Coronary artery (tissue), 2 donors: ENCODE measurements around the gene HIPK2.

Source experiments
- DNase-seq: peaks from one replicate; pipeline ENCODE4 v3.0.0-alpha.2; 2017; ENCODE audit warnings: low spot score
- H3K27ac ChIP-seq, 2 donors: fragments of 200-600 bp; sonication (generic); one replicate each; pipeline ENCODE4 v1.5.1; 2016 to 2019
- H3K4me3 ChIP-seq: fragments of 200-600 bp; sonication (generic); 2 replicates; pipeline ENCODE4 v1.5.1; 2016; ENCODE audit warnings: mild to moderate bottlenecking, moderate library complexity
- CTCF ChIP-seq: fragments of 200-600 bp; sonication (generic); IDR thresholded peaks from one replicate; pipeline ENCODE4 v1.5.1; 2019; ENCODE audit warnings: antibody characterized with exemption

HIPK2 gene

GRCh38 chr7:139748373-139748765, 29.4 kb downstream of the HIPK2 start:
- TF ChIP-seq CTCF = no peak
- Histone ChIP-seq H3K27ac (peak overlapping the region; percentile 20 to 74), H3K4me3 (peak overlapping the region; percentile 37)
- peak; percentile 75 for DNase-seq

GRCh38 chr7:139747662-139748372, 30.0 kb downstream of the HIPK2 start:
- DNase-seq = peak; percentile 62
- no peak for TF ChIP-seq CTCF
- H3K4me3 ChIP-seq = peak overlapping the region; percentile 37
- H3K27ac ChIP-seq = peak overlapping the region; percentile 20 to 74

GRCh38 chr7:139746652-139747051, 31.1 kb downstream of the HIPK2 start:
- H3K4me3 ChIP-seq = no peak overlapping the region
- no peak overlapping the region for H3K27ac ChIP-seq
- DNase-seq = peak; percentile 50

DNA sequence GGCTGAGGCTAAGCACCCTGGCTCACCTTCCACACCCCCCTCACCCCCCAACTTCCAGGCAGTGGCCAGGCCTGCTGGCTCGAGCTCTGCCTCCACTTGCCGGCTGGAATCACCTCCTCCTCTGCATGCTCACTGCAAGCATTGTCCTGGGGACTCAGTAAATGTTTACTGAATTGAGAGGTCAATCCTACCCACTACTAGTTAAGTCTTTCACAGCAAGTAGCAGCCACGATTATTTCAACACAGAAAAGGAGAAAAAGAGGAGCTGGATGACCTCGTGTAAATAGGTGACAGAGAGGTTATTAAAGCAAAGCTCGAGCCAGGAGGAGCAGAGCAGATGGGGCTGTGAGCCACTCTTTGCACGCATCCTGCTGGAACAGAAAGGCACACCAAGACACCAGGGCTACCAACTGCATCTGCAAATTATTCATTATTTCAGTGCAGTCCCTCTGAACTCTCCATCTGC, 32.1 kb downstream of the HIPK2 start:
- TF ChIP-seq CTCF = no peak
- Histone ChIP-seq H3K4me3 (peak overlapping the region; percentile 10), H3K27ac (peak overlapping the region in 1 of 2 donors; percentile 64)
- DNase-seq = peak; percentile 67

More at GRCh38 chr7:139746652-139747051, 31.1 kb downstream of the HIPK2 start:
- TF ChIP-seq CTCF = no peak

DNA sequence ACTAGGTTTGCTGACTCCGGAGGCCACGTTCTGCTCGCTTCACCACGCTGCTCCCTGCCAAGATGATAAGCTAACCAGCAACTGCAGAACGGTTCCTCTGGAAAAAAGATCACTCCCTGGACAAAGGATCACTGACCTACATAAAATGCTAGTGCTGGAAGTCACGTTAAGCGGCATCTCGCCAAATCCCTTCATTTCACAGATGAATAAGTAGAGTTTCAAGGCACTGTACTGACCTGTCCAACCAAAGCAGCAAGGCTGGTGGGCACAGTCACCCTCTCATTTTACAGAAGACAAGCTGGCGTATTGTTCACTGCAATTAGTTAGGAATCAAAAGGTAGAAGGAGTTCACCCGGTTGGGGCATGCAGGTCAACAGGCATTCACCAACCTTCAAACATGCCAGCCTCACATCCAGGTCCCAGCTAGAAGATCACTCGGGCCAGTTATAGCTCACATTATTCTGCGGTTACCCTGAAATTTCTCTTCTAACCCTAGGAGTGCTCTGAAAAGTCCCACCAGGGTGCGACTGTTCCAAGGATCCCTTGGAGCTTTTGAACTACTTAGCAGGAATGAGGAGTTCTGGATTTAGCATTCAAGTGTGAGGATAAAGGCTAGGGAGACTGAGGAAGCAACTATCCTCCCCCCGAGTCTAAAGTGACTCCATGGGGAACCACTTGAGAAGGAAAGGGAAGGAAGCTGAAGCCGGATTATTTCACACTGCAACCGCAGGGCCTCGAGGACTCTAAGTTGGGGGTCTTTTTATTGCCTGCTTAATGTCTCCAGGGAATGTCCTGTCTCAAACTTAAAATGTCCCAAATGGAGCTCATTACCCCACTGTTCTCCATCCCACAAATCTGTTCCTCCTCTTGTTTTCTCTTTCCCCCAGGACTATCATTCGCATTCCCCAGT, 32.8 kb downstream of the HIPK2 start:
- no peak for TF ChIP-seq CTCF
- Histone ChIP-seq H3K4me3 (peak overlapping the region; percentile 10), H3K27ac (peak overlapping the region in 1 of 2 donors; percentile 64)
- peak; percentile 67 for DNase-seq

DNA sequence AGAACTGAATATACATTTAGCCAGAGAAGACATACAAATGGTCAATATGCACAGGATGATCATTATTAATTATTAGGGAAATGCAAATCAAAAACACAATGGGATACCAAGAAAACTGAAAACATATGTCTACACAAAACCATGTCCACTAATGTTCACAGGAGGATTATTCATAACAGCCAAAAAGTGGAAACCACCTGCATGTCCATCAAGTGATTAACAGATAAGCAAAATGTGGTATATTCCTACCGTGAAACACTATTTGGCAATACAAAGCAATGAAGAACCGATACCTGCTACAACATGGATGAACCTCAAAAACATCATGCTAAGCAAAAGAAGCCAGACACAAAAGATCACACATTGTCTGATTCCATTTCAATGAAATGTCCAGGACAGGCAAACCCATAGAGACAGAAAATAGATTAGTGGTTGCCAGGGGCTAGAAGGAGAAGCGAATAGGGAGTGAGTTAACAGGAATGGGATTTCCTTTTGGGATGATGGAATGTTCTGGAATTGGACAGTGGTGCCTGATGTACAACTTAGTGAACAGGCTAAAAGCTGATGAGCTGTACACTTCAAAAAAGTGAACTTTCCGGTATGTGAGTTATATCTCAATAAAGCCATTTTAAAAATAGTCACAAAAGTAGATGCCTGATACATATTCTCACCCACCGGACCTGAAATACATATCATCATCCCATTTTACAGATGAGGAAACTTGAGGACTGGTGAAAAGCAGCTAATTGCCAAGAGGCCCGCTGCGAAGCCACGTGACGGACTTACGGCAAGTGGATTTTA, 33.6 kb downstream of the HIPK2 start:
- Histone ChIP-seq H3K4me3 (no peak overlapping the region), H3K27ac (peak overlapping the region in 1 of 2 donors; percentile 64)
- no peak for DNase-seq
- no peak for TF ChIP-seq CTCF
